ENCODE measurements around the gene PLD1.

GRCh38 chr3:171827836-171828458, 17.7 kb upstream of the PLD1 start:
- TF ChIP-seq POLR2A (IDR thresholded peaks at IDR 0.05): no peak
- TF ChIP-seq CTCF (IDR thresholded peaks at IDR 0.05): no peak
